HCT116 (cell line): ENCODE results near the gene RBM34. TPM values are rescaled to one million over a fixed set of nuclear protein-coding genes. Genes with fewer than 3 reads are reported as not detected.
"Not testable (repeated sequence)": the region's sequence is repeated elsewhere in the genome, so short reads cannot be mapped to it uniquely, and the experiment has no call there.

Experiments
- ATAC-seq: fragments of 200-7000 bp; cut with Tn5 transposase; 2 replicates; pipeline ENCODE4 v1.9.1; 2020; ENCODE audit warnings: mild to moderate bottlenecking, moderate library complexity
- BruUV-seq: library from RNA; stranded (reverse); fragments of 400-500 nt; replicated peaks from 2 replicates; lab custom pipeline; 2021; lab: Mats Ljungman, UMichigan
- CTCF ChIA-PET: fragments of 300-600 bp; sonication (Branson Sonifier 250); formaldehyde crosslinking; loops from one replicate; lab custom pipeline; 2021; ENCODE audit warnings: antibody characterized with exemption; lab: Charles Lee
- POLR2A ChIA-PET: fragments of 300-600, 350-600 bp; sonication (Branson Sonifier 250); formaldehyde crosslinking; loops from one replicate; lab custom pipeline; 2021; ENCODE audit warnings: antibody characterized with exemption; lab: Charles Lee
- RAD21 ChIA-PET, 2 experiments: fragments of 300-600 bp; sonication (Branson Sonifier 250); formaldehyde crosslinking; loops; one replicate each; lab custom pipeline; 2023; ENCODE audit warnings: low total read pairs in 2 of 2; ENCODE audit not compliant: uncharacterized antibody in 2 of 2, unreplicated experiment in 2 of 2, low non-redundant PET in 1 of 2; lab: Charles Lee
- DNase-seq: peaks from one replicate; pipeline ENCODE4 v3.0.0-alpha.2; 2010; ENCODE audit warnings: low read depth, low spot score
- H2AFZ ChIP-seq: fragments of 200-600 bp; shearing (Covaris generic), sonication (generic); 2 replicates; pipeline ENCODE4 v1.6.1; 2017; ENCODE audit warnings: low read depth, mixed run types, mixed read lengths, antibody characterized with exemption, low read length; ENCODE audit not compliant: poor library complexity, severe bottlenecking
- H3K27ac ChIP-seq: 2 replicates; pipeline ENCODE4 v1.5.1; 2012; ENCODE audit warnings: low read depth, low read length
- H3K27me3 ChIP-seq: fragments of 200-600 bp; sonication (generic); 2 replicates; pipeline ENCODE4 v1.6.1; 2016; ENCODE audit warnings: mixed run types, low read length, mixed read lengths; ENCODE audit not compliant: insufficient read depth
- H3K36me3 ChIP-seq, 2 experiments: fragments of 200-500 bp in 1 of 2; fragments of 200-600 bp in 1 of 2; sonication (Bioruptor generic) in 1 of 2; sonication (generic) in 1 of 2; 2 replicates each; pipeline versions ENCODE4 v1.5.1 to v1.6.1; 2014 to 2016; ENCODE audit warnings: low read length in 2 of 2, inconsistent platforms in 1 of 2, mixed read lengths in 1 of 2, mixed run types in 1 of 2; ENCODE audit not compliant: insufficient read depth in 2 of 2, control insufficient read depth in 1 of 2
- H3K4me1 ChIP-seq, 2 experiments: fragments of 200-600 bp in 1 of 2; sonication (generic) in 1 of 2; 2 replicates each; pipeline versions ENCODE4 v1.5.1 to v1.6.1; 2012 to 2017; ENCODE audit warnings: low read length in 2 of 2, inconsistent platforms in 1 of 2, mild to moderate bottlenecking in 1 of 2, mixed read lengths in 1 of 2, mixed run types in 1 of 2, moderate library complexity in 1 of 2; ENCODE audit not compliant: insufficient read depth in 2 of 2, control insufficient read depth in 1 of 2
- H3K4me2 ChIP-seq: fragments of 200-600 bp; sonication (generic); 2 replicates; pipeline ENCODE4 v1.6.1; 2017; ENCODE audit warnings: mixed run types, low read length, mixed read lengths
- H3K4me3 ChIP-seq, 2 experiments: fragments of 200-600 bp in 1 of 2; sonication (generic) in 1 of 2; replicated peaks in 1 of 2; 2 replicates each; pipeline ENCODE4 v1.5.1; 2011 to 2016; ENCODE audit warnings: low read length in 2 of 2, control low read depth in 1 of 2, low read depth in 1 of 2, mild to moderate bottlenecking in 1 of 2, mixed read lengths in 1 of 2, mixed run types in 1 of 2
- H3K79me2 ChIP-seq: fragments of 200-600 bp; sonication (generic); 2 replicates; pipeline ENCODE4 v1.6.1; 2017; ENCODE audit warnings: mild to moderate bottlenecking, mixed run types, low read length, moderate library complexity, mixed read lengths; ENCODE audit not compliant: insufficient read depth
- H3K9ac ChIP-seq: fragments of 200-600 bp; sonication (generic); 2 replicates; pipeline ENCODE4 v1.6.1; 2016; ENCODE audit warnings: low read length, mixed read lengths
- H3K9me2 ChIP-seq: fragments of 200-600 bp; sonication (generic), shearing (Covaris generic); 2 replicates; pipeline ENCODE4 v1.6.1; 2017; ENCODE audit warnings: mixed run types, mild to moderate bottlenecking, moderate library complexity; ENCODE audit not compliant: insufficient read depth
- H3K9me3 ChIP-seq, 2 experiments: fragments of 200-500 bp in 1 of 2; fragments of 200-600 bp in 1 of 2; sonication (Bioruptor generic) in 1 of 2; sonication (generic) in 1 of 2; 2 replicates each; pipeline ENCODE4 v1.6.1; 2014 to 2017; ENCODE audit warnings: low read length in 2 of 2, mixed read lengths in 2 of 2, inconsistent platforms in 1 of 2, low read depth in 1 of 2, mild to moderate bottlenecking in 1 of 2, mixed run types in 1 of 2, moderate library complexity in 1 of 2; ENCODE audit not compliant: control insufficient read depth in 1 of 2, insufficient read depth in 1 of 2
- H4K20me1 ChIP-seq: fragments of 200-600 bp; sonication (generic), shearing (Covaris generic); 2 replicates; pipeline ENCODE4 v1.6.1; 2017; ENCODE audit warnings: mixed run types, mild to moderate bottlenecking, moderate library complexity; ENCODE audit not compliant: insufficient read depth
- CBX3 ChIP-seq: IDR thresholded peaks from 2 replicates; pipeline ENCODE4 v1.6.1; 2012; ENCODE audit warnings: low read depth
- EGR1 ChIP-seq: IDR thresholded peaks from 2 replicates; pipeline ENCODE4 v1.6.1; 2012; ENCODE audit warnings: low read depth
- ELF1 ChIP-seq: IDR thresholded peaks from 2 replicates; pipeline ENCODE4 v1.6.1; 2012; ENCODE audit warnings: low read depth, borderline replicate concordance
- FOSL1 ChIP-seq: IDR thresholded peaks from 2 replicates; pipeline ENCODE4 v1.6.1; 2012; ENCODE audit warnings: low read depth
- REST ChIP-seq: IDR thresholded peaks from 2 replicates; pipeline ENCODE4 v1.6.1; 2012; ENCODE audit warnings: low read depth
- SP1 ChIP-seq: IDR thresholded peaks from 2 replicates; pipeline ENCODE4 v1.6.1; 2012; ENCODE audit warnings: low read depth
- SRF ChIP-seq: IDR thresholded peaks from 2 replicates; pipeline ENCODE4 v1.6.1; 2012; ENCODE audit warnings: low read depth
- ZNF274 ChIP-seq: fragments of 200-500 bp; sonication (Bioruptor generic); IDR thresholded peaks from 2 replicates; pipeline ENCODE4 v1.6.1; 2014; ENCODE audit warnings: mild to moderate bottlenecking, low read depth, low read length, inconsistent platforms
- intact Hi-C: fragments of 100-400 bp; cut with micrococcal nuclease; formaldehyde crosslinking; loops from 2 replicates; pipeline ENCODE4 v1.10.0; 2022
- total RNA-seq: library from RNA; stranded (reverse); gene quantifications from one replicate; pipeline ENCODE4 v1.2.1, GENCODE V29; 2021; ENCODE audit not compliant: unreplicated experiment
- TF ChIP-seq, protein P1 (sequence below): IDR thresholded peaks from 2 replicates; pipeline ENCODE4 v1.6.1; 2011; ENCODE audit warnings: mild to moderate bottlenecking, low read length, moderate library complexity; ENCODE audit not compliant: insufficient replicate concordance; ENCODE audit errors: extremely low read depth
- TF ChIP-seq, protein P2 (sequence below): IDR thresholded peaks from 2 replicates; pipeline ENCODE4 v1.6.1; 2012

RBM34 gene
- total RNA-seq, 1 experiment from 2014 or later: 82.0 TPM

- H3K4me3 ChIP-seq, DNase-seq, RAD21 ChIA-PET, H3K27ac ChIP-seq, H2AFZ ChIP-seq, BruUV-seq, H4K20me1 ChIP-seq, H3K4me2 ChIP-seq, CTCF ChIA-PET, H3K9ac ChIP-seq, POLR2A ChIA-PET, H3K9me2 ChIP-seq, ATAC-seq, H3K27me3 ChIP-seq, intact Hi-C loops, H3K9me3 ChIP-seq: not testable (repeated sequence)
- Histone ChIP-seq H3K36me3 (peaks cover 13 to 32% of the 10 kb centered on the region in 2 experiments), H3K4me1 (peaks cover 0 to 17% of the 10 kb centered on the region in 2 experiments; a peak in 2 of 4 replicates), H3K79me2 (peaks cover 47% of the 10 kb centered on the region)
Measured at GRCh38 chr1:235159284-235159683, 1.8 kb downstream of the RBM34 start.

GRCh38 chr1:235158680-235159079, 2.4 kb downstream of the RBM34 start:
- ChIA-PET POLR2A (no interaction called here), RAD21 (no interaction called here)

More at GRCh38 chr1:235158680-235159079, 2.4 kb downstream of the RBM34 start:
- Histone ChIP-seq H3K9ac (no peak overlapping the region), H4K20me1 (no peaks in the 10 kb centered on the region), H3K27me3 (no peaks in the 10 kb centered on the region), H3K4me3 (no peak overlapping the region), H3K9me3 (no peaks in the 10 kb centered on the region), H3K9me2 (no peaks in the 10 kb centered on the region), H3K27ac (no peak overlapping the region), H2AFZ (no peak overlapping the region), H3K79me2 (peaks cover 48% of the 10 kb centered on the region), H3K4me2 (no peak overlapping the region), H3K4me1 (peaks cover 0 to 17% of the 10 kb centered on the region in 2 experiments; a peak in 2 of 4 replicates), H3K36me3 (peaks cover 13 to 34% of the 10 kb centered on the region in 2 experiments)
- intact Hi-C loops: no loop called here
- TF ChIP-seq SP1 (no peak), EGR1 (no peak), ELF1 (no peak), REST (no peak), ZNF274 (no peak), SRF (no peak), FOSL1 (no peak), CBX3 (no peak)
- TF ChIP-seq, protein P1, sequence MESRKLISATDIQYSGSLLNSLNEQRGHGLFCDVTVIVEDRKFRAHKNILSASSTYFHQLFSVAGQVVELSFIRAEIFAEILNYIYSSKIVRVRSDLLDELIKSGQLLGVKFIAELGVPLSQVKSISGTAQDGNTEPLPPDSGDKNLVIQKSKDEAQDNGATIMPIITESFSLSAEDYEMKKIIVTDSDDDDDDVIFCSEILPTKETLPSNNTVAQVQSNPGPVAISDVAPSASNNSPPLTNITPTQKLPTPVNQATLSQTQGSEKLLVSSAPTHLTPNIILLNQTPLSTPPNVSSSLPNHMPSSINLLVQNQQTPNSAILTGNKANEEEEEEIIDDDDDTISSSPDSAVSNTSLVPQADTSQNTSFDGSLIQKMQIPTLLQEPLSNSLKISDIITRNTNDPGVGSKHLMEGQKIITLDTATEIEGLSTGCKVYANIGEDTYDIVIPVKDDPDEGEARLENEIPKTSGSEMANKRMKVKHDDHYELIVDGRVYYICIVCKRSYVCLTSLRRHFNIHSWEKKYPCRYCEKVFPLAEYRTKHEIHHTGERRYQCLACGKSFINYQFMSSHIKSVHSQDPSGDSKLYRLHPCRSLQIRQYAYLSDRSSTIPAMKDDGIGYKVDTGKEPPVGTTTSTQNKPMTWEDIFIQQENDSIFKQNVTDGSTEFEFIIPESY: no peak
- TF ChIP-seq, protein P2, sequence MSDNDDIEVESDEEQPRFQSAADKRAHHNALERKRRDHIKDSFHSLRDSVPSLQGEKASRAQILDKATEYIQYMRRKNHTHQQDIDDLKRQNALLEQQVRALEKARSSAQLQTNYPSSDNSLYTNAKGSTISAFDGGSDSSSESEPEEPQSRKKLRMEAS: no peak
- CTCF ChIA-PET: no interaction called here
- DNase-seq (no peak), ATAC-seq (no peak)
- BruUV-seq: no TSS peak
